ENCODE measurements around the gene GOLGA6L9. TPM values are rescaled to one million over a fixed set of nuclear protein-coding genes. Genes with fewer than 3 reads are reported as not detected.

GOLGA6L9 gene
- 3.3 and 3.6 TPM in 2 replicates for total RNA-seq

GRCh38 chr15:82429693-82430092 is at the start of gene GOLGA6L9:
TSS of gene GOLGA6L9 (plus strand) at chr15:82429816. CDS start at chr15:82430080, 264 bp downstream.

Other genes with a start within 250 kb of the GOLGA6L9 start
- 23.5 and 30.2 TPM in 2 replicates for gene EFL1, start 167.1 kb upstream of the GOLGA6L9 start, total RNA-seq
- 0.05 and 1.2 TPM in 2 replicates for gene SAXO2, start 167.0 kb upstream of the GOLGA6L9 start, total RNA-seq
- gene GOLGA6L10, start 80.3 kb upstream of the GOLGA6L9 start, total RNA-seq = 0.30 and 0.78 TPM in 2 replicates
- gene RPS17, start 110.6 kb downstream of the GOLGA6L9 start, total RNA-seq = 635 and 1,638 TPM in 2 replicates
- gene CPEB1, start 217.5 kb downstream of the GOLGA6L9 start, total RNA-seq = 7.5 and 20.8 TPM in 2 replicates